ENCODE results near the gene ANKRD28. TPM values are rescaled to one million over a fixed set of nuclear protein-coding genes. Genes with fewer than 3 reads are reported as not detected.

Gene ANKRD28
- total and polyA plus RNA-seq, 2 of the 4 experiments (the other 2 are of a cell fraction): 52.6 to 211 TPM

DNA sequence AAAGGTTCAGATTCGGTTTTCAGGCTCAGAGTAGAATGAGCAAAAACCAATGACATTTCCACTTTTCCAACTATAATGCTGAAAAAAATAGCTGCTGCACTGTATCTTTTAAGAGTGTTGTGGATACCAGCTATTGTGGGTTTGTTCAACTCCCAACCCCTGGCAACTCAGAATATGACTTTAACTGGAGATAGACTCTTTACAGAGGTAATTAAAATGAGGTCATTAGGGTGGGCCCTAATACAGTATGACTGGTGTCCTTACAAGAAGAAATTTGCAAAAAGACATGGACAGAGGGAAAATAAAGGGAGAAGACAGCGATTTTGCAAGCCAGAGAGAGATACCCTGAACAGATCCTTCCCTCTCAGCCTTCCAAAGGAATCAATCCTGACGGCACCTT lies 39.5 kb downstream of the ANKRD28 start:
- Histone ChIP-seq H2BK5ac (ENCODE audit: low read depth, low read length, poor library complexity, severe bottlenecking) (no peak overlapping the region), H2AFZ (replicated peaks; ENCODE audit: low read length, poor library complexity) (no peak overlapping the region), H3K9me3 (ENCODE audit: control insufficient read depth, insufficient read depth, low read length) (no peaks in the 10 kb centered on the region), H2BK120ac (ENCODE audit: low read depth, low read length) (no peak overlapping the region), H2BK15ac (ENCODE audit: low read depth, low read length) (no peak overlapping the region), H3K36me3 (ENCODE audit: control insufficient read depth, insufficient read depth, low read length) (peaks cover 16% of the 10 kb centered on the region), H4K8ac (ENCODE audit: low read depth in 2 of 2, low read length in 2 of 2) (0 out of 4 replicates have a peak overlapping the region, but pooled peaks of 1 of the 2 experiments have one; percentile 21), H4K5ac (ENCODE audit: low read depth, low read length) (peak overlapping the region; percentile 32), H2AK9ac (replicated peaks; ENCODE audit: low read depth, low read length, poor library complexity) (no peak overlapping the region), H3K4me3 (ENCODE audit: insufficient read depth, low read depth, low read length) (no peak overlapping the region), H3K4ac (ENCODE audit: low read depth, low read length) (no peak overlapping the region), H3K18ac (ENCODE audit: low read depth, low read length) (no peak overlapping the region), H3K79me1 (ENCODE audit: low read depth in 1 of 2, low read length in 2 of 2) (peaks cover 27 to 65% of the 10 kb centered on the region in 2 experiments), H3K9me1 (ENCODE audit: insufficient read depth, low read length) (peaks cover 5% of the 10 kb centered on the region), H3K56ac (ENCODE audit: extremely low read depth, insufficient read depth, low read length) (no peak overlapping the region), H2BK20ac (ENCODE audit: low read depth, low read length) (no peak overlapping the region), H3K27me3 (ENCODE audit: control insufficient read depth, insufficient read depth, low read length) (no peaks in the 10 kb centered on the region), H3K23ac (ENCODE audit: low read depth, low read length) (no peak overlapping the region), H3K14ac (replicated peaks; ENCODE audit: low read depth, low read length) (no peak overlapping the region), H2AK5ac (ENCODE audit: low read depth, low read length) (no peak overlapping the region), H3K4me1 (ENCODE audit: control insufficient read depth, insufficient read depth, low read length) (peaks cover 5% of the 10 kb centered on the region; the same call in 1 of the 2 replicates), H4K91ac (ENCODE audit: insufficient read depth, low read depth, low read length) (no peak overlapping the region), H3K4me2 (ENCODE audit: low read depth, low read length) (no peak overlapping the region), H3K27ac (ENCODE audit: insufficient read depth, low read length) (peak overlapping the region; percentile 31; the same call in 1 of the 2 replicates), H4K20me1 (ENCODE audit: insufficient read depth, low read length) (0 out of 2 replicates have a peak, but pooled peaks cover 3% of the 10 kb centered on the region), H3K9ac (ENCODE audit: low read depth, low read length) (no peak overlapping the region)
- CTCF ChIA-PET: no interaction called here
- POLR2A ChIA-PET (ENCODE audit: unreplicated experiment): no interaction called here
- ATAC-seq (ENCODE audit: low read depth) (no peak), DNase-seq (no peak)
- TF ChIP-seq RFX5 (IDR thresholded peaks at IDR 0.05; ENCODE audit: low read depth, low read length) (no peak), SMC3 (IDR thresholded peaks at IDR 0.05; ENCODE audit: low read depth, low read length) (no peak), RCOR1 (IDR thresholded peaks at IDR 0.05; ENCODE audit: insufficient replicate concordance, low read length) (no peak), BHLHE40 (IDR thresholded peaks at IDR 0.05; ENCODE audit: low read depth, low read length) (no peak), MAFK (IDR thresholded peaks at IDR 0.05; ENCODE audit: low read depth, low read length) (no peak), MXI1 (IDR thresholded peaks at IDR 0.05; ENCODE audit: borderline replicate concordance, low read depth, low read length) (no peak), CHD1 (IDR thresholded peaks at IDR 0.05; ENCODE audit: low read depth, low read length) (no peak), RAD21 (IDR thresholded peaks at IDR 0.05; ENCODE audit: low read length) (no peak), CEBPB (IDR thresholded peaks at IDR 0.05; ENCODE audit: low read depth, low read length) (no peak), MAZ (IDR thresholded peaks at IDR 0.05; ENCODE audit: borderline replicate concordance, low read depth, low read length) (no peak), NFE2L2 (IDR thresholded peaks at IDR 0.05; ENCODE audit: low read depth, low read length) (no peak), POLR2A (IDR thresholded peaks at IDR 0.05; ENCODE audit: low read depth, low read length) (no peak), FOS (IDR thresholded peaks at IDR 0.05; ENCODE audit: low read depth, low read length) (no peak)
- TF ChIP-seq, protein P1, sequence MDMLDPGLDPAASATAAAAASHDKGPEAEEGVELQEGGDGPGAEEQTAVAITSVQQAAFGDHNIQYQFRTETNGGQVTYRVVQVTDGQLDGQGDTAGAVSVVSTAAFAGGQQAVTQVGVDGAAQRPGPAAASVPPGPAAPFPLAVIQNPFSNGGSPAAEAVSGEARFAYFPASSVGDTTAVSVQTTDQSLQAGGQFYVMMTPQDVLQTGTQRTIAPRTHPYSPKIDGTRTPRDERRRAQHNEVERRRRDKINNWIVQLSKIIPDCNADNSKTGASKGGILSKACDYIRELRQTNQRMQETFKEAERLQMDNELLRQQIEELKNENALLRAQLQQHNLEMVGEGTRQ (IDR thresholded peaks at IDR 0.05; ENCODE audit: low read depth, low read length): no peak
- TF ChIP-seq, protein P2, sequence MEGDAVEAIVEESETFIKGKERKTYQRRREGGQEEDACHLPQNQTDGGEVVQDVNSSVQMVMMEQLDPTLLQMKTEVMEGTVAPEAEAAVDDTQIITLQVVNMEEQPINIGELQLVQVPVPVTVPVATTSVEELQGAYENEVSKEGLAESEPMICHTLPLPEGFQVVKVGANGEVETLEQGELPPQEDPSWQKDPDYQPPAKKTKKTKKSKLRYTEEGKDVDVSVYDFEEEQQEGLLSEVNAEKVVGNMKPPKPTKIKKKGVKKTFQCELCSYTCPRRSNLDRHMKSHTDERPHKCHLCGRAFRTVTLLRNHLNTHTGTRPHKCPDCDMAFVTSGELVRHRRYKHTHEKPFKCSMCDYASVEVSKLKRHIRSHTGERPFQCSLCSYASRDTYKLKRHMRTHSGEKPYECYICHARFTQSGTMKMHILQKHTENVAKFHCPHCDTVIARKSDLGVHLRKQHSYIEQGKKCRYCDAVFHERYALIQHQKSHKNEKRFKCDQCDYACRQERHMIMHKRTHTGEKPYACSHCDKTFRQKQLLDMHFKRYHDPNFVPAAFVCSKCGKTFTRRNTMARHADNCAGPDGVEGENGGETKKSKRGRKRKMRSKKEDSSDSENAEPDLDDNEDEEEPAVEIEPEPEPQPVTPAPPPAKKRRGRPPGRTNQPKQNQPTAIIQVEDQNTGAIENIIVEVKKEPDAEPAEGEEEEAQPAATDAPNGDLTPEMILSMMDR (conservative IDR thresholded peaks at IDR 0.05; ENCODE audit: low read depth, low read length): no peak
- TF ChIP-seq, protein P3, sequence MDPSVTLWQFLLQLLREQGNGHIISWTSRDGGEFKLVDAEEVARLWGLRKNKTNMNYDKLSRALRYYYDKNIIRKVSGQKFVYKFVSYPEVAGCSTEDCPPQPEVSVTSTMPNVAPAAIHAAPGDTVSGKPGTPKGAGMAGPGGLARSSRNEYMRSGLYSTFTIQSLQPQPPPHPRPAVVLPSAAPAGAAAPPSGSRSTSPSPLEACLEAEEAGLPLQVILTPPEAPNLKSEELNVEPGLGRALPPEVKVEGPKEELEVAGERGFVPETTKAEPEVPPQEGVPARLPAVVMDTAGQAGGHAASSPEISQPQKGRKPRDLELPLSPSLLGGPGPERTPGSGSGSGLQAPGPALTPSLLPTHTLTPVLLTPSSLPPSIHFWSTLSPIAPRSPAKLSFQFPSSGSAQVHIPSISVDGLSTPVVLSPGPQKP (IDR thresholded peaks at IDR 0.05; ENCODE audit: borderline replicate concordance, low read depth, low read length): no peak
- intact Hi-C loops (cut with micrococcal nuclease) (no loop called here), dilution Hi-C loops (cut with HindIII; ENCODE audit: low sequenced_read_pairs, unreplicated experiment) (no loop called here), in situ Hi-C loops (cut with MboI; ENCODE audit: low sequenced_read_pairs) (no loop called here)
- no TSS peak for BruUV-seq (replicated peaks)
- no CpG with 5 or more reads among the region's 3 CpGs for WGBS, 2 experiments (ENCODE audit: extremely low coverage in 2 of 2, insufficient read length in 1 of 2)

Data from IMR-90 (cell line).